Skeletal muscle tissue (tissue), 4 donors: ENCODE data around the gene GSG1L2. TPM values are rescaled to one million over a fixed set of nuclear protein-coding genes. Genes with fewer than 3 reads are reported as not detected.

Source experiments
- H3K27ac ChIP-seq: one replicate; pipeline ENCODE4 v1.7.0; 2013; ENCODE audit warnings: mild to moderate bottlenecking, low read depth, low read length, inconsistent platforms
- H3K27me3 ChIP-seq, 3 donors: one replicate each; pipeline ENCODE4 v1.7.0; 2013; ENCODE audit warnings: low read length in 3 of 3; ENCODE audit not compliant: control insufficient read depth in 3 of 3, insufficient read depth in 3 of 3
- H3K36me3 ChIP-seq, 3 donors: one replicate each; pipeline ENCODE4 v1.7.0; 2013; ENCODE audit warnings: low read length in 3 of 3; ENCODE audit not compliant: control insufficient read depth in 3 of 3, insufficient read depth in 3 of 3
- H3K4me1 ChIP-seq, 3 donors: one replicate each; pipeline ENCODE4 v1.7.0; 2013; ENCODE audit warnings: low read length in 3 of 3, mild to moderate bottlenecking in 3 of 3; ENCODE audit not compliant: control insufficient read depth in 3 of 3, insufficient read depth in 3 of 3
- H3K4me3 ChIP-seq, 3 donors: one replicate each; pipeline ENCODE4 v1.7.0; 2013; ENCODE audit warnings: low read length in 3 of 3
- H3K9ac ChIP-seq, 3 donors: one replicate each; pipeline ENCODE4 v1.7.0; 2013; ENCODE audit warnings: low read length in 3 of 3, mild to moderate bottlenecking in 3 of 3, moderate library complexity in 2 of 3, low read depth in 1 of 3
- H3K9me3 ChIP-seq, 3 donors: one replicate each; pipeline ENCODE4 v1.7.0; 2013; ENCODE audit warnings: low read length in 3 of 3; ENCODE audit not compliant: control insufficient read depth in 3 of 3
- total RNA-seq: library from RNA; depleted of rRNA; stranded (reverse); fragments of >200 nt; gene quantifications from one replicate; pipeline ENCODE4 v1.2.3, GENCODE V29; 2014
- donor health status: Osteomylitis.

The GSG1L2 gene
- total RNA-seq, result not detected

DNA sequence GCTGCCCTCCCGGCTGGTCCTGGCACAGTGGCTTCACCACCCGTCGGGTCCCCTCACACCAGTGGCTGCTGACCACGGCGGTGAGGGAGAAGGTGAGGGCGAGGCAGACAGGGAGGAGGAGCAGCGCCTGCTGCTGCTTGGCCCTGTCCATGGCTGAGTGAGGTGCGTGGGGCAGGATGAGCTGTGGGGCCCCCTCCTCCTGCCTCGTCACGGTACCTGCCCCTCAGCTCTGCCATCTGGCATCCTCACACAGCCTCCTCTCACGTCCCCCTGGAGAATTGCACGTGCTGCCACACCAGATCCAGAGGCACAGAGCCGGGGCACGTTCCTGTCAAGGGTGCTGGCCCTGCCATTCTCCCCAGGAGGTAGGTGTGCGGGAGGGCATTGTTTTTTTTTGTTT is at the start of gene GSG1L2:
TSS of gene GSG1L2 (minus strand) at position 159 of the 400 bp plus-strand sequence. CDS start at position 151, 8 bp downstream.
- Histone ChIP-seq H3K4me3 (no peak within 1 kb of the TSS), H3K27me3 (peaks cover 3 to 8% (median 7%) of the 10 kb centered on the region in 3 donors), H3K4me1 (no peaks in the 10 kb centered on the region), H3K9ac (no peak within 1 kb of the TSS), H3K36me3 (no peaks in the 10 kb centered on the region), H3K9me3 (no peaks in the 10 kb centered on the region), H3K27ac (no peak within 1 kb of the TSS)

DNA sequence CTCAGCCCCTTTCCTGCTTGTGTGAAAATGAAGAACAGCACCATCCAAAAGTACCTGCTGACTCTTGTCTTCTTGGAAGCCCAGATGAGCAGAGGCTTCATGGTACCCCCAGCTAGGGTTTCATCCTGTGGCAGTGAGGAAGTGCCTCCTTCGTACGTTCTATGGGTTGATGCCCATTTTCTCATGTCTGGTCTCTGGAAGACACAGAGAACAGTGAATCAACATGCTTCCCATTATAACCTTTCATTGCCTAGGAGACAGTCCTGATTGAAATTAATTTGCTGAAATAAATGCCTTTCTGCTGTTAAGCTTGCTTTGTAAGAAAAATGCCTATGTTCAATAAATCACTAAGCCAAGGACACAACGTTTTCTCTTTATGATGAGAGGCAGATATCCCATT is 46.7 kb upstream of the GSG1L2 start:
- Histone ChIP-seq H3K4me1 (no peaks in the 10 kb centered on the region), H3K27ac (no peak overlapping the region), H3K4me3 (no peak overlapping the region), H3K27me3 (no peaks in the 10 kb centered on the region), H3K36me3 (no peaks in the 10 kb centered on the region), H3K9ac (no peak overlapping the region), H3K9me3 (no peaks in the 10 kb centered on the region)

DNA sequence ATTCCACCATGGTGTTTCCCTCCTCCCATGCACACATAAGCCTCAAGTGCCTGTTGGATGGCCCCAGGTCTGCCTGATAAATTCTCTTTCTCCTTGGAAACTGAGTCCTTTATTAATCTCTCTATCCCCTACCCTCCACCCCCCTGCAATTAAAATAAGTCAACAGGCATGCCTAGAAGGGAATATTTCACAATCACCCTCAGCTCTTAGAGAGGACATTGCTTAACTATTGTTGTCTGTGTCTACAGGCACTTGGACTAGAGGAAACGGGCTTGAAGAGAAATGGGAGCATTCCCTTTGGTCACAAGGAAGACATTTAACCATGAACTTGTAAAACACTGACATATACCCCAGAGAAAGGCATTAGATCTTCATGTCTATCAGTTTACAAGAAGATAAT is 43.7 kb upstream of the GSG1L2 start:
- Histone ChIP-seq H3K4me1 (no peaks in the 10 kb centered on the region), H3K4me3 (no peak overlapping the region)

DNA sequence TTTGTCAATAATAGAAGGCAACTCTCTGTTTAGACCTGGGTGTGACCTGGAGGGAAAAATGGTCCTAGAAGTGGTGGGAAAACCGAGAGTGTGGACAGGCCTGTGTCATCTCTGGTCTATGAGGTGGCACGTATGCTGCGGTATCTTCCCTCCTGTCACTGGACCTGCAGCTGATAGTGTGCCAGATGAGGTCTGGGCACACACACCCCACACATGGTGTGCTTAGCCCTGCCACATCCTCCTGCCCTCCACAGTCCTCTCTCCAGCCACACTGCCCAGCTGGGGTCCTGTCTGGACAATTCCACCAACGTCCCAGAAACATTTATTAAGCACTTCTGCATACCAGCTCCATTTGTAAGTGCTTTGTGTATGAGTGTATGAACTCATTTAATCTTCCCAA is 41.1 kb upstream of the GSG1L2 start:
- Histone ChIP-seq H3K9me3 (peaks cover 0 to 5% (median 0%) of the 10 kb centered on the region in 3 donors), H3K27me3 (no peaks in the 10 kb centered on the region), H3K4me3 (no peak overlapping the region), H3K27ac (no peak overlapping the region), H3K9ac (no peak overlapping the region), H3K36me3 (no peaks in the 10 kb centered on the region), H3K4me1 (no peaks in the 10 kb centered on the region)

More for the DNA sequence above, 43.7 kb upstream of the GSG1L2 start:
- no peak overlapping the region for H3K27ac ChIP-seq
- no peaks in the 10 kb centered on the region for H3K36me3 ChIP-seq
- H3K27me3 ChIP-seq, result no peaks in the 10 kb centered on the region
- peaks cover 0 to 1% (median 0%) of the 10 kb centered on the region in 3 donors for H3K9me3 ChIP-seq
- no peak overlapping the region for H3K9ac ChIP-seq

DNA sequence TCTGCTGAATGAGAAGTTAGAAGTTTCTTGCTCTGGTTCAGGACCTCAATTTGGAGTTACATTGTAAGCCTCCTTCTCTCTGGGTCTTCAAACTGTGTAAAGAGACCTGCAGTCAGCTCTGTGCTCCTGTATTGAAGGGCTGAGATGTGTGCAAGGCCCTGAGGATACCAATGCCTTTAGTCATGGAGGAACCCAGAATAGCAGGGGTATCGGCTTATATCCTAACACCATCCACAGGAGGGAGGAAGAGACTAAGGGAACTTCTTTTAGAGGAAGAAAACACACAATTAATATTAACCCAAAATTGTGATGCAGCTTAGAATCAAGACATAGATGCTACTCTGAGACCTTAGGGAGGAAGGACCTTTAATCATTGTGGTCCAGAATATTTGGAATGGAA is 40.3 kb upstream of the GSG1L2 start:
- H3K27me3 ChIP-seq, result no peaks in the 10 kb centered on the region
- no peaks in the 10 kb centered on the region for H3K36me3 ChIP-seq
- no peak overlapping the region for H3K4me3 ChIP-seq
- peaks cover 0 to 5% (median 4%) of the 10 kb centered on the region in 3 donors for H3K9me3 ChIP-seq
- H3K27ac ChIP-seq, result no peak overlapping the region
- H3K9ac ChIP-seq, result no peak overlapping the region
- no peaks in the 10 kb centered on the region for H3K4me1 ChIP-seq

DNA sequence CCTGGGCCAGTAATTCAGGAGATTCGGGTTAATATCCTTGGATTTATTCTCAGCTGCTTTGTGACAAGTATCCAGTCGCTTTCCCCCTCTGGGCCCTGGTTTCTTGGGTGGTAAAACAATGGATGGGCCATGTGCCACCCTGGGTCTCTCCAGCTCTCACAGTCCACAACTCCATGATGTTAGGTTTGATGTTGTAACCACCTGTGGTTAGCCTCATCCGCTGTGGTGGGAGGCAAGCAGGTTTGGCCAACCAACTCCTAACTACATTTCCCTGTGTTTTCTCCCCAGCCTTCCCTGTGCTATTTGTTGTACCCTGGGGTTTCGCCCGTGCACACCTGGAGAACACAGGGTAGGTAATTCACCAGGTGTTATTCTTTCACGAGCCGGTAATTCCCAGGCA is 39.0 kb upstream of the GSG1L2 start:
- H3K9ac ChIP-seq, result no peak overlapping the region

DNA sequence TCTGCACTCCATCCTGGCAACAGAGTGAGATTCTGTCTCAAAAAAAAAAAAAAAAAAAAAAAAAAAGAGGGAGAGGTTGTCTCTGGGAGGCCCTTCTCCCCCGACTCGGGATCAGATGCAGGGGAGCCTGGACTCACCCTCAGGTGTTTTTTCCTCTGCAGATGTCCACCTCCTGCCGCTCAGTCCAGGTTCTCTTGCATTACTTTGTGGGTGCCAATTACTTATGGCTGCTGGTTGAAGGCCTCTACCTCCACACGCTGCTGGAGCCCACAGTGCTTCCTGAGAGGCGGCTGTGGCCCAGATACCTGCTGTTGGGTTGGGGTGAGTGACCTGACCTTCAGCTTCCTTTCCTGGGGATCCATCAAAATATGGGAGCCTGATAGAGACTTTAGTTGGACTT is 37.9 kb upstream of the GSG1L2 start:
- Histone ChIP-seq H3K4me1 (no peaks in the 10 kb centered on the region), H3K9ac (no peak overlapping the region)

More for the DNA sequence above, 39.0 kb upstream of the GSG1L2 start:
- Histone ChIP-seq H3K9me3 (peaks cover 0 to 5% (median 4%) of the 10 kb centered on the region in 3 donors), H3K36me3 (no peaks in the 10 kb centered on the region), H3K27me3 (no peaks in the 10 kb centered on the region), H3K4me3 (no peak overlapping the region), H3K4me1 (no peaks in the 10 kb centered on the region), H3K27ac (no peak overlapping the region)

DNA sequence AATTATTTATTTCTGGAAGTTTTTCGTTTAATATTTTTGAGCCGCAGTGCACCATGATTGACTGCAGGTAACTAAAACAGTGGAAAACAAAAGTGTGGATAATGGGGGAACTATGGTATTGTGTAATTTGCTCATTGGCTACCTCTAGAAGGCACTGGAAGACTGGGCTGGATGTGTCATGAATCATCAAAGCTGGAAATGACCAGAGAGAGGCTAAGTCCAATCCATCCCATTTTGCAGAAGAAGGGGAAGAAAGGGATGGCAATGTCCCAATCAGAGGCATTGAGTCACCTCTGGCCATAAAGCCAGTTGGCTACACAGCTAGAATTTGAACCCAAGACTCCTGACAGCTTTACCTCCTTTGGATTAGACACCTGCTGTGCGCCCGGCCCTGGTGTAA is 33.2 kb upstream of the GSG1L2 start:
- H3K36me3 ChIP-seq, result no peaks in the 10 kb centered on the region
- H3K27me3 ChIP-seq, result no peaks in the 10 kb centered on the region
- H3K27ac ChIP-seq, result no peak overlapping the region
- H3K9ac ChIP-seq, result no peak overlapping the region
- no peaks in the 10 kb centered on the region for H3K4me1 ChIP-seq
- no peak overlapping the region for H3K4me3 ChIP-seq
- peaks cover 0 to 7% (median 0%) of the 10 kb centered on the region in 3 donors for H3K9me3 ChIP-seq

More for the DNA sequence above, 37.9 kb upstream of the GSG1L2 start:
- H3K4me3 ChIP-seq, result no peak overlapping the region
- peaks cover 0 to 7% (median 5%) of the 10 kb centered on the region in 3 donors for H3K9me3 ChIP-seq
- H3K27me3 ChIP-seq, result no peaks in the 10 kb centered on the region
- H3K36me3 ChIP-seq, result no peaks in the 10 kb centered on the region
- H3K27ac ChIP-seq, result no peak overlapping the region

DNA sequence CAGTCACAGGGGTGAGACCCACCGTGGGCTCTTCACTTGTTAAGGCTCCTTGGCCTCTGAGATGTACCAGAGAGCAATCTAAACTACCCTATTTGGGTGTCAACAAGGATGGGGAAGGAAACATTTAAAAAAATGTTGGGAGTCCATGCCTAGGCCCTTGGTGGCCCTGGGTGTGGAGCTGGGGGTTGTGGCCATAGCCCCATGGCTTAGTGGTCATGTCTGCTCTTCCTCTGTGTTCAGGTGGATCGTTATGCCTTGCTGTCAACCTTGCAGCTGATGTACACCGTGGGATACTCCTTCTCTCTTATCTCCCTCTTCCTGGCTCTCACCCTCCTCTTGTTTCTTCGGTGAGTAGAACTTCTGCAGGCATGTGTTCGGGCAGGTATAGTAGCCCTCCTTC is 32.4 kb upstream of the GSG1L2 start:
- no peaks in the 10 kb centered on the region for H3K36me3 ChIP-seq
- H3K4me1 ChIP-seq, result no peaks in the 10 kb centered on the region
- H3K27me3 ChIP-seq, result no peaks in the 10 kb centered on the region

DNA sequence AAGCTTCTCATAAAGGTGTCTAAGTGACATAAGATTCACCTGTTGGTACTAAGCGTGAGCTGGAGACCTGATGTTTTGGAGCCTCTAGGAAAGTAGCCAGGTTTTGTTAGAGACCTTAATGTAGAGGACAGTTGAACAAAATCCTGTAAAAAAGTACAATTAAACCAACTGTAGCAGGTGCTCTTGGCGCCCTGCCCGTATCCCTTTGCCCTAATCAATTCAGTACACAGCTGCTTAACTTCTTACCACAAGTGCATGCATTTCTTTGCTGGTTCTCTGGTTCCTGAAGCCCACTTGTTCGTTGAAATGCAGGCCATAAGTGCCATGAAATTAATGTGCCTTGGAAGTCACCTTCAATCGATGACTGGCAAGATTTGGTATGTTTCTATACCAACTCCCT is 28.3 kb upstream of the GSG1L2 start:
- no peak overlapping the region for H3K9ac ChIP-seq
- no peaks in the 10 kb centered on the region for H3K4me1 ChIP-seq
- H3K4me3 ChIP-seq, result no peak overlapping the region
- H3K36me3 ChIP-seq, result no peaks in the 10 kb centered on the region
- peaks cover 0 to 1% (median 0%) of the 10 kb centered on the region in 3 donors for H3K9me3 ChIP-seq
- H3K27ac ChIP-seq, result no peak overlapping the region
- no peaks in the 10 kb centered on the region for H3K27me3 ChIP-seq

More for the DNA sequence above, 32.4 kb upstream of the GSG1L2 start:
- Histone ChIP-seq H3K4me3 (no peak overlapping the region), H3K9me3 (peaks cover 0 to 7% (median 0%) of the 10 kb centered on the region in 3 donors), H3K27ac (no peak overlapping the region), H3K9ac (no peak overlapping the region)
